OCI-LY1 (cell line): ENCODE data around the gene STK11.

Experiments used
- EZH2 ChIP-seq: fragments of 200-600 bp; sonication (generic), shearing (Covaris generic); IDR thresholded peaks from 2 replicates; pipeline ENCODE4 v1.8.0; 2017; ENCODE audit warnings: borderline replicate concordance, mixed run types, mild to moderate bottlenecking, antibody characterized with exemption, low read length, moderate library complexity, mixed read lengths
- TF ChIP-seq, protein P1 (sequence below): fragments of 200-600 bp; sonication (generic), shearing (Covaris generic); IDR thresholded peaks from 2 replicates; pipeline ENCODE4 v1.5.1; 2017; ENCODE audit warnings: mild to moderate bottlenecking, antibody characterized with exemption, low read length, moderate library complexity, mixed read lengths

GRCh38 chr19:1223018-1223855, 17.7 kb downstream of the STK11 start:
- TF ChIP-seq, protein P1, sequence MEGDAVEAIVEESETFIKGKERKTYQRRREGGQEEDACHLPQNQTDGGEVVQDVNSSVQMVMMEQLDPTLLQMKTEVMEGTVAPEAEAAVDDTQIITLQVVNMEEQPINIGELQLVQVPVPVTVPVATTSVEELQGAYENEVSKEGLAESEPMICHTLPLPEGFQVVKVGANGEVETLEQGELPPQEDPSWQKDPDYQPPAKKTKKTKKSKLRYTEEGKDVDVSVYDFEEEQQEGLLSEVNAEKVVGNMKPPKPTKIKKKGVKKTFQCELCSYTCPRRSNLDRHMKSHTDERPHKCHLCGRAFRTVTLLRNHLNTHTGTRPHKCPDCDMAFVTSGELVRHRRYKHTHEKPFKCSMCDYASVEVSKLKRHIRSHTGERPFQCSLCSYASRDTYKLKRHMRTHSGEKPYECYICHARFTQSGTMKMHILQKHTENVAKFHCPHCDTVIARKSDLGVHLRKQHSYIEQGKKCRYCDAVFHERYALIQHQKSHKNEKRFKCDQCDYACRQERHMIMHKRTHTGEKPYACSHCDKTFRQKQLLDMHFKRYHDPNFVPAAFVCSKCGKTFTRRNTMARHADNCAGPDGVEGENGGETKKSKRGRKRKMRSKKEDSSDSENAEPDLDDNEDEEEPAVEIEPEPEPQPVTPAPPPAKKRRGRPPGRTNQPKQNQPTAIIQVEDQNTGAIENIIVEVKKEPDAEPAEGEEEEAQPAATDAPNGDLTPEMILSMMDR, result peak; percentile 66
- TF ChIP-seq EZH2, result no peak
